Measurements from ENCODE around the gene RPL7A.
"Not testable (repeated sequence)": the region's sequence is repeated elsewhere in the genome, so short reads cannot be mapped to it uniquely, and the experiment has no call there.

GRCh38 chr9:133377280-133377679, 29.3 kb downstream of the RPL7A start:
- TF ChIP-seq, protein P1, sequence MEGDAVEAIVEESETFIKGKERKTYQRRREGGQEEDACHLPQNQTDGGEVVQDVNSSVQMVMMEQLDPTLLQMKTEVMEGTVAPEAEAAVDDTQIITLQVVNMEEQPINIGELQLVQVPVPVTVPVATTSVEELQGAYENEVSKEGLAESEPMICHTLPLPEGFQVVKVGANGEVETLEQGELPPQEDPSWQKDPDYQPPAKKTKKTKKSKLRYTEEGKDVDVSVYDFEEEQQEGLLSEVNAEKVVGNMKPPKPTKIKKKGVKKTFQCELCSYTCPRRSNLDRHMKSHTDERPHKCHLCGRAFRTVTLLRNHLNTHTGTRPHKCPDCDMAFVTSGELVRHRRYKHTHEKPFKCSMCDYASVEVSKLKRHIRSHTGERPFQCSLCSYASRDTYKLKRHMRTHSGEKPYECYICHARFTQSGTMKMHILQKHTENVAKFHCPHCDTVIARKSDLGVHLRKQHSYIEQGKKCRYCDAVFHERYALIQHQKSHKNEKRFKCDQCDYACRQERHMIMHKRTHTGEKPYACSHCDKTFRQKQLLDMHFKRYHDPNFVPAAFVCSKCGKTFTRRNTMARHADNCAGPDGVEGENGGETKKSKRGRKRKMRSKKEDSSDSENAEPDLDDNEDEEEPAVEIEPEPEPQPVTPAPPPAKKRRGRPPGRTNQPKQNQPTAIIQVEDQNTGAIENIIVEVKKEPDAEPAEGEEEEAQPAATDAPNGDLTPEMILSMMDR (IDR thresholded peaks at IDR 0.05) = not testable (repeated sequence)
- not testable (repeated sequence) for TF ChIP-seq POLR2A (IDR thresholded peaks at IDR 0.05); POLR2AphosphoS5 (IDR thresholded peaks at IDR 0.05); EP300 (IDR thresholded peaks at IDR 0.05; ENCODE audit: low read depth)

All from transverse colon (tissue), 4 donors.